Measurements from ENCODE around the gene LYSMD1. TPM values are rescaled to one million over a fixed set of nuclear protein-coding genes. Genes with fewer than 3 reads are reported as not detected.
A peak's percentile ranks its signal among the peaks of the same experiment; 100 is the strongest.

LYSMD1 gene
- total RNA-seq, 1 experiment from 2014 or later: 5.0 TPM

GRCh38 chr1:151175041-151175741 is 9.5 kb upstream of the LYSMD1 start:
- Mint-ChIP-seq H3K4me1 (ENCODE audit: low read depth, unreplicated experiment) (no peaks in the 10 kb centered on the region), H3K27ac (ENCODE audit: unreplicated experiment) (no peak overlapping the region), H3K36me3 (ENCODE audit: insufficient read depth, unreplicated experiment) (peaks cover 34% of the 10 kb centered on the region), H3K9me3 (ENCODE audit: unreplicated experiment) (no peaks in the 10 kb centered on the region), H3K27me3 (ENCODE audit: insufficient read depth, unreplicated experiment) (no peaks in the 10 kb centered on the region), H3K4me3 (ENCODE audit: unreplicated experiment) (no peak overlapping the region)
- ChIA-PET CTCF (interaction anchor here (0.9 kb wide), 1 partner anchor 14 kb away, joined by 3 read pairs; the partner anchor contains the start of gene VPS72), POLR2A (no interaction called here)
- BruUV-seq (replicated peaks): no TSS peak
- peaks cover 2% of the 10 kb centered on the region; the same call in 1 of the 2 replicates for H3K36me3 ChIP-seq (ENCODE audit: control insufficient read depth, insufficient read depth, low read length)
- intact Hi-C loops (cut with micrococcal nuclease; ENCODE audit: unreplicated experiment): no loop called here
- no peaks in the 10 kb centered on the region for H3K9me3 ChIP-seq
- H3K4me1 ChIP-seq: no peaks in the 10 kb centered on the region
- no peak for TF ChIP-seq CTCF (IDR thresholded peaks at IDR 0.05; ENCODE audit: insufficient read depth in 1 of 2, low read depth in 1 of 2, low read length in 1 of 2, severe bottlenecking in 1 of 2, unreplicated experiment in 1 of 2)
- DNase-seq: no peak
- H3K27me3 ChIP-seq (replicated peaks; ENCODE audit: control insufficient read depth, insufficient read depth, low read length): no peaks in the 10 kb centered on the region
- H3K4me3 ChIP-seq (ENCODE audit: low read depth, low read length): no peak overlapping the region

DNA sequence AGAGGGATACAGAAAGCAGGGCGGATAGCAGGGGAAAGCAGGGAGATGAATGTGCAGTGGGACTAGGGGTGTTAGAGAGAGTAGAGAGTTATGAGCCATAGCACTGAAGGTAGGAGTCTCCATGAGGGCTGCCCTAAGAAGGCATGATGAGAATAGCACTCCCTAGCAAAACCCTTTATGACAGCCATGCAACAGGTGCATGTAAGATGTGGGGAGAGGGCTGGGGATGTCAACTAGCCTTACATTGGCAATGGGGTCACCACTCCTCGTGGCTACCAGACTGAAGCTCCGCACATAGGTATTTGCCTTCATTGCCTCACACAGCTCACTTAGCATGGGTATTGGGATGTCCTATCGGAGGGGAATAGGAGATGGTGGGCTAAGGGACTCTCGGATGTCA is 5.5 kb upstream of the LYSMD1 start:
- ChIA-PET CTCF (interaction anchor here (1.3 kb wide), 1 partner anchor 80 kb away, joined by 4 read pairs; no protein-coding TSS in a partner anchor), POLR2A (interaction anchor here (1.4 kb wide), 1 partner anchor 19 kb away, joined by 5 read pairs; the partner anchor contains the start of gene VPS72)
- Histone ChIP-seq H3K27me3 (replicated peaks; ENCODE audit: control insufficient read depth, insufficient read depth, low read length) (no peaks in the 10 kb centered on the region), H3K4me3 (ENCODE audit: low read depth, low read length) (no peak overlapping the region), H3K9me3 (no peaks in the 10 kb centered on the region), H3K36me3 (ENCODE audit: control insufficient read depth, insufficient read depth, low read length) (peaks cover 1% of the 10 kb centered on the region; the same call in 1 of the 2 replicates), H3K4me1 (no peaks in the 10 kb centered on the region)
- H3K36me3 Mint-ChIP-seq (ENCODE audit: insufficient read depth, unreplicated experiment): peaks cover 54% of the 10 kb centered on the region
- no peak for TF ChIP-seq CTCF (IDR thresholded peaks at IDR 0.05; ENCODE audit: insufficient read depth in 1 of 2, low read depth in 1 of 2, low read length in 1 of 2, severe bottlenecking in 1 of 2, unreplicated experiment in 1 of 2)
- intact Hi-C loops (cut with micrococcal nuclease; ENCODE audit: unreplicated experiment): no loop called here
- DNase-seq: no peak
- H3K4me1 Mint-ChIP-seq (ENCODE audit: low read depth, unreplicated experiment): no peaks in the 10 kb centered on the region
- H3K4me3 Mint-ChIP-seq (ENCODE audit: unreplicated experiment): no peak overlapping the region
- no peaks in the 10 kb centered on the region for H3K27me3 Mint-ChIP-seq (ENCODE audit: insufficient read depth, unreplicated experiment)
- no peaks in the 10 kb centered on the region for H3K9me3 Mint-ChIP-seq (ENCODE audit: unreplicated experiment)
- no peak overlapping the region for H3K27ac Mint-ChIP-seq (ENCODE audit: unreplicated experiment)
- no TSS peak for BruUV-seq (replicated peaks)

GRCh38 chr1:151167116-151167515 is 1.4 kb upstream of the LYSMD1 start:
- Histone ChIP-seq H3K36me3 (ENCODE audit: control insufficient read depth, insufficient read depth, low read length) (peaks cover 1% of the 10 kb centered on the region; the same call in 1 of the 2 replicates), H3K9me3 (no peaks in the 10 kb centered on the region), H3K4me3 (ENCODE audit: low read depth, low read length) (peak overlapping the region; percentile 62), H3K27me3 (replicated peaks; ENCODE audit: control insufficient read depth, insufficient read depth, low read length) (no peaks in the 10 kb centered on the region), H3K4me1 (no peaks in the 10 kb centered on the region)
- H3K36me3 Mint-ChIP-seq (ENCODE audit: insufficient read depth, unreplicated experiment): peaks cover 52% of the 10 kb centered on the region
- peak overlapping the region; percentile 96 for H3K27ac Mint-ChIP-seq (ENCODE audit: unreplicated experiment)
- DNase-seq: no peak
- CTCF ChIA-PET: interaction anchor here (0.6 kb wide), 1 partner anchor 98 kb away, joined by 3 read pairs; no protein-coding TSS in a partner anchor
- BruUV-seq (replicated peaks): no TSS peak
- no peak for TF ChIP-seq CTCF (IDR thresholded peaks at IDR 0.05; ENCODE audit: insufficient read depth in 1 of 2, low read depth in 1 of 2, low read length in 1 of 2, severe bottlenecking in 1 of 2, unreplicated experiment in 1 of 2)
- no peaks in the 10 kb centered on the region for H3K27me3 Mint-ChIP-seq (ENCODE audit: insufficient read depth, unreplicated experiment)
- no peaks in the 10 kb centered on the region for H3K9me3 Mint-ChIP-seq (ENCODE audit: unreplicated experiment)
- intact Hi-C loops (cut with micrococcal nuclease; ENCODE audit: unreplicated experiment): no loop called here
- peaks cover 9% of the 10 kb centered on the region for H3K4me1 Mint-ChIP-seq (ENCODE audit: low read depth, unreplicated experiment)
- POLR2A ChIA-PET: interaction anchor here (0.6 to 1.4 kb wide), 3 partner anchors 22 to 106 kb away, joined by 4 to 9 read pairs (median 4); partner anchors contain the start of gene VPS72
- H3K4me3 Mint-ChIP-seq (ENCODE audit: unreplicated experiment): peak overlapping the region; percentile 96
